Globus pallidus (tissue), 1 donor: ENCODE measurements around the gene H2AZ2.
"Not testable (repeated sequence)": the region's sequence is repeated elsewhere in the genome, so short reads cannot be mapped to it uniquely, and the experiment has no call there.

Experiments
- DNase-seq: peaks from one replicate; pipeline ENCODE4 v3.0.0-alpha.2; 2015; ENCODE audit warnings: low spot score

Gene H2AZ2

GRCh38 chr7:44870780-44871179, 22.9 kb upstream of the H2AZ2 start:
- not testable (repeated sequence) for DNase-seq

DNA sequence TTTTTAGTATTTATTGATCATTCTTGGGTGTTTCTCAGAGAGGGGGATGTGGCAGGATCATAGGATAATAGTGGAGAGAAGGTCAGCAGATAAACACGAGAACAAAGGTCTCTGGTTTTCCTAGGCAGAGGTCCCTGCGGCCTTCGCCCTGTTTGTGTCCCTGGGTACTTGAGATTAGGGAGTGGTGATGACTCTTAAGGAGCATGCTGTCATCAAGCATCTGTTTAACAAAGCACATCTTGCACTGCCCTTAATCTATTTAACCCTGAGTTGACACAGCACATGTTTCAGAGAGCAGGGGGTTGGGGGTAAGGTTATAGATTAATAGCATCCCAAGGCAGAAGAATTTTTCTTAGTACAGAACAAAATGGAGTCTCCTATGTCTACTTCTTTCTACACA, 22.4 kb upstream of the H2AZ2 start:
- not testable (repeated sequence) for DNase-seq

DNA sequence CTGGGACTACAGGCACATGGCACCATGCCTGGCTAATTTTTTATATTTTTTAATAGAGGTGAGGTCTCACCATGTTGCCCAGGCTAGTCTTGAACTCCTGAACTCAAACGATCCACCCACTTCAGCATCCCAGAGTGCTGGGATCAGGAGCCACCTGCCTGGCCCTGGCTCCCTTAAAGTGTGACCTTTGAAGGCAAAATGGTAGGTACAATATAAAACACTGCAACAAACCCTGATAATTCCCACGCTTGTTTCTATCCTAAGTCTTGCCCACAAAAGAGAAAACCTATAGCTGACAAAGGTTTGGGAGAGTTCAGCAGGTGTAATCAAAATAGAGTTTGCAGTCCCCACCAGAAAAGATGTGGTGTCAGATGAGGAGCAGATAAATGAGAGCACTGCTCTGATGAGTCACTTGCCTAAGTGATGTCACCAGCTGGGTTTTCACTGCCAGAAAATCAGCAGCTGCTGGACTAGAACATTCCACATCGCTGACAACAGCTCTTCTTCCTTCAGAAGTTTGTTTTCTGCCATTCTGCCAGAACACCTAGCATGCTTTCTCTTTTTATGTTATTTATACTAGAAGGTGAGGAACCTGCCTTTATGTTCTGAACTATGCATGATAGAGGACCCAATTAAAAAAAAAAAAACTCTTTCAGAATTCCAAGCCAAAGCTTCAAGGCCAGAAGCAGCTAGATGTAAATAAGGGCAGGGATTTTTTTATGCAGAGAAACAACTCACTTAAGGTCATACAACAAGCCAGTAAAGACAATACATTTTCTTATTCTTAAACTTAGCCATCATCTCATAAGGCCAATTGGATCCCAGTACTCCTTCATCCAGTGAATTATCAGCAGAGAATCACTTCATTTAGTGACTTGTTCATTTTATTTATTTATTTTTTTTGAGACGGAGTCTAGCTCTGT, 19.4 kb upstream of the H2AZ2 start:
- DNase-seq = peak; percentile 61

DNA sequence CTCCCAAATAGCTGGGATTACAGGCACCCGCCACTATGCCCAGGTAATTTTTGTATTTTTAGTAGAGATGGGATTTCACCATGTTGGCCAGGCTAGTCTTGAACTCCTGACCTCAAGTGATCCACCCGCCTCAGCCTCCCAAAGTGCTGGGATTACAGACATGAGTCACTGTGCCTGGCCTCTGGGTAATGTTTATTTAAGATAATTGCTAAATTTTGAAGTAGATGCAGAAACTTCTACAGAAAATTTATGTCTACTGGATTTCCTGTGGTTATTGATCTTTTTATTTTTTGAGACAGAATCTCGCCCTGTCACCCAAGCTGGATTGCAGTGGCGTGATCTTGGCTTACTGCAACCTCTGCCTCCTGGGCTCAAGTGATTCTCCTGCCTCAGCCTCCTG, 14.1 kb upstream of the H2AZ2 start:
- DNase-seq = not testable (repeated sequence)

DNA sequence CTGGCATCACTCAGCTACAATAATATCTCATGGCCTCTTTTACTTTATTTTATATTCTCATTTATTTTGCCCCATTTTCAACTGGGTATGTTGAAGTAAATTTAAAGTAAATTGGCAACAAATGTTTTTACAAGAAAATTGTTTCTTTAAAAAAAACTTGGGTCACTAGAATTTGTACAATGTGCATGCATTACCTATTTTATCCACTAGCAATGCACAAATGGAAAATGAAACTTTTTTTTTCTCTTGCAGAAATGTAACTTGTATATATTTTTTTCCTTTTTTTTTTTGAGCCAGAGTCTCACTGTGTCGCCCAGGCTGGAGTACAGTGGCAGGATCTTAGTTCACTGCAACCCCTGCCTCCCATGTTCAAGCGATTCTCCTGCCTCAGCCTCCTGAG, 10.3 kb upstream of the H2AZ2 start:
- DNase-seq = no peak

DNA sequence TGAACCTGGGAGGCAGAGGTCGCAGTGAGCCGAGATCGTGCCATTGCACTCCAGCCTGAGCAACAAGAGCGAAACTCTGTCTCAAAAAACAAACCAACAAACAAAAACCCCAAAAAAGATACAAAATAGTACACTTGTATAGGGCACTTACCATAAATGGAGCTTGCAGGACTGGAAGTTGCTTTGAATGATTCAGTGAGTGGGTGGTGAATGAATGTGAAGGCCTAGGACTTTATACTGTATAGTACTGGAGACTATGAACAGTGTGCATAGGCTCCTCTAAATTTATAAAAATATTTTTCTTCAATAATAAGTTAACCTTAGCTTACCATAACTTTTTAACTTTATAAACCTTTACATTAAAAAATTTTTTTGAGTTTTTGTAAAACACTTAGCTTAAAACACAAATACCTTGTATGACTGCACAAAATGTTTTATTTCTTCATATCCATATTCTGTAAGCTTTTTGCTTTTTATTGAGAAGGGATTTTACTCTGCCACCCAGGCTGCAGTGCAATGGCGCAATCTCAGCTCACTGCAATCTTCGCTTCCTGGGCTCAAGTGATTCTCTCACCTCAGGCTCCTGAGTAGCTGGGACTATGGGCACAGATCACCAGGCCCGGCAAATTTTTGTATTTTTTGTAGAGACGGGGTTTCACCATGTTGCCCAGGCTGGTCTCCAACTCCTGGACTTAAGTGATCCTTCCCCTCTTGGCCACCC, 6.9 kb upstream of the H2AZ2 start:
- no peak for DNase-seq

- DNase-seq = no peak
Observed at GRCh38 chr7:44853391-44853790, 5.5 kb upstream of the H2AZ2 start.

GRCh38 chr7:44852590-44852989, 4.7 kb upstream of the H2AZ2 start:
- no peak for DNase-seq

GRCh38 chr7:44849885-44850544, 2.1 kb upstream of the H2AZ2 start:
- no peak for DNase-seq

DNA sequence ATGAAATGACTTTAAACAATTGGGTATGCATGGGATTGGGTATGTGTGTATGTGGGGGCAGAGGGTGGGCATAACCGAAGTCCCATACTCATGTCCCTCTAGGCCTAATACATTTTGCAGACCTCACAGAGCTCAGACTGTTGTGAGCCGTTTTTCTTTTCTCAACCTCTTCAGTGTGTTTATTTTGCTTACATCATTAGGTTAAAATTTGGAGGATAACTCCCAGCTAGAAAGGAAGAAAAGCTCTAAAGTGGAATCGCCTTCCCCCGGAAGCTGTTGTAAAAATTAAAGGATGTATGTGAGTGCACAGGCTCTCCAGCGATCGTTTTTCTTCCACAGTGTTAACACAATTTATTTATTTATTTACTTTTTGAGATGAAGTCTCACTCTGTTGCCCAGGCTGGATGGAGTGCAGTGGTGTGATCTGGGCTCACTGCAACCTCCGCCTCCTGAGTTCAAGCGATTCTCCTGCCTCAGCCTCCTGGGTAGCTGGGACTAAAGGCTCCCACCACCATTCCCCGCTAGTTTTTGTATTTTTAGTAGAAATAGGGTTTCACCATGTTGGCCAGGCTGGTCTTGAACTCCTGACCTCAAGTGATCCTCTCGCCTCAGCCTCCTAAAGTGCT, 1.5 kb upstream of the H2AZ2 start:
- no peak for DNase-seq

- peak; percentile 88 for DNase-seq
Observed at GRCh38 chr7:44847509-44847919, 373 bp downstream of the H2AZ2 start.

DNA sequence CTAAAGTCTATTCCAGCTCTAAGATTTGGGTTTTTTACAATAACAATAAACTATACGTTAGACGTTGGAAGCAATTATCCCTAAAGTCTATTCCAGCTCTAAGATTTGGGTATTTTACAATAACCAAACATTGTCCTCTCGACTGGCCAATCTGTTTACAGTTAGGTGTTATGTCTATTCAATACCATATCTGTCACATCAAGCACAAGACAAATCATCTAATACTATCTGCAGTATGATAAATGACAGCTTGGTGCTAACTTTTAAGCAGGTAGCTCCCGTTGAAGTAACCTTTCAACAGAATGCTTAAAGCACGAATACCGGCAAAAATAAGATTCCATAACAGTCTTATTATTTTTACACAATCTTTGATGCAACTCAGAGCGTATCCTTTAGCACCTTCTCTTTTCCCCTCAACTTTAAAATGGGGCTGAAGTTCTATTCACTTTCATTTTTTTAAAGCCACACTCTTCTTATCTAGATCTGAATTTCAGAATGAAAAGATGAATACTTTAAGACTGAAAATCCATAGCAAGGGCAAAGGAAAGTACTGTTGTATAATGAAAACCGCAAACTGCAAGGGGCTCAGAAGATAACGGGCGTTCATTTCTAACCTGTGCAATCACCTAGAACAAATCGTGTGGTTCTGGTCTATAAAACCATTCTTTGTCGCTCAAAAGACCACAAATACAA, 925 bp downstream of the H2AZ2 start:
- no peak for DNase-seq

- not testable (repeated sequence) for DNase-seq
Observed at GRCh38 chr7:44846390-44846789, 1.5 kb downstream of the H2AZ2 start.

DNA sequence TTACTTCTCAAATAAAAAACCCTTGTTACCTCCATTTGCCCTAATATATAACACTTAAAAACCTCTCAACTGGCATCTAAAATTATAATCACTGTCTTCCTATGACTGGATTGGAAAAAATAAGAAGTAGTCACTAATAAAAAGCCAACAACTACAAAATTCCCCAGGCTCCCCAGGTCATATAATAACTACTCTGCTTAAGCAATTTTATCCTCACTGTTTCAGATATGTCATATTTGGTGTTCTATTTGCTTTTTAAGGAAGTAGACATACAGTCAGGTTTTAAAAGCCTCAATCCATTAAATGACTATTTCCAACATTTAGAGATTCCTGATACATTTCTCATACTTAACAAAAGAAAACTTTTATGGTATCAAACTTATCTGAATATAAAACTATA, 2.4 kb downstream of the H2AZ2 start:
- no peak for DNase-seq

DNA sequence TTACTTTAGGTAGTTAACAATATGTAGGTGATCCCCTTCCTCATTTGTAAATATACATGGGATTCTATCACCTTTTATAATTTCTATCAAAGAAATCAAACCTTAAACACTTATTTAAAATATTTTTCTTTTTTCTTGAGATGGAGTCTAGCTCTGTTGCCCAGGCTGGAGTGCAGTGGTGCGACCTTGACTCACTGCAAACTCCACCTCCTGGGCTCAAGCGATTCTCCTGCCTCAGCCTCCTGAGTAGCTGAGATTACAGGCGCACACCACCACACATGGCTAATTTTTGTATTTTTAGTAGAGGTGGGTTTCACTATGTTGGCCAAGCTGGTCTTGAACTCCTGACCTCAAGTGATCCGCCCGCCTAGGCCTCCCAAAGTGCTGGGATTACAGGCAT, 4.4 kb downstream of the H2AZ2 start:
- DNase-seq = not testable (repeated sequence)

- DNase-seq = not testable (repeated sequence)
Observed at GRCh38 chr7:44842675-44843074, 5.2 kb downstream of the H2AZ2 start.

GRCh38 chr7:44838751-44839150, 9.1 kb downstream of the H2AZ2 start:
- no peak for DNase-seq

- no peak for DNase-seq
Observed at GRCh38 chr7:44827567-44827966, 20.3 kb downstream of the H2AZ2 start.

- no peak for DNase-seq
Observed at GRCh38 chr7:44824894-44825526, 22.9 kb downstream of the H2AZ2 start.

DNA sequence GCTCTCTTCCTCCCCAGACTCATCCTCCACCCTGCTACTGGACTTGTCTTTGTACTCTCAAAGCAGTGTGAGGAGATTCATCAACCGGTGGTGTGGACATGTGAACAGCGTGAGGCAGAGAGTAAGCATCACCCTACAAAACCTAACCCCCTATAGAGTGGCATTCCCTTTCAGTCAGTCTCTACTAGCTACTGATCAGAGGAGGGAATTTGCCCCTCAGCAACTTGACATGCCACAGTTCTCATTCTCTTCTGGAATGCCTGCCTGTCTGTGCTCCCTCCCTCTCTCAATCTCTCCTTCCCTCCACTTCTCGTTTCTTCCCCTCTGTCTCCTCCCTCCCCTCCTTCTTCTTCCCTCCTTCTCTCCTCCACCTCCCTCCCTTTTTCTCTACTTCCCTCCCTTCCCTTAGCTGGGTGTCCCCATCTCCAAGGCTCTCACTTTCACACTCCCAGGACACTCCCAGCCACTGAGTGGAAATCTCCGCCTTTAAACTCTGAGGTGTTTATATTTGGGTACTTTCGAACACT, 24.6 kb downstream of the H2AZ2 start:
- DNase-seq = no peak

DNA sequence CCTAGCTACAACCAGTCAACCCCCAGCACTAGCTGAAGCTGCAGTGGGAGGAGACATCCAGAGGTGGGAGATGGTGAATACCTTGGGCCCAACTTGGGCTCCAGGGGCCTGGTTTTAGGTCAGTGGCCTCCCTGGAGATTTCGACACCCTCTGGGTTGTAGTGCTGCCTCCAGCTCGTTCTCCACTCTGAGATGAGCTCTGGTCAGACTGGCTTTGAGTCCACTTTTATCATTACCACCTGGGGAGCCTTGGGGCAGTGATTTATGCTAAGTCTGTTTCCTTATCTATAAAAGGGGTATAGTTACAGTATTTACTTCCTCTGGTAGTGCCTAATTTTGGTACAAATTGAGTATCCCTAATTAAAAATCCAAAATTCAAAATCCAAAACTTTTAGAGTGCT, 28.6 kb downstream of the H2AZ2 start:
- no peak for DNase-seq
